Measurements from ENCODE around the gene IGF1R.
"Not testable (repeated sequence)": the region's sequence is repeated elsewhere in the genome, so short reads cannot be mapped to it uniquely, and the experiment has no call there.

The IGF1R gene

DNA sequence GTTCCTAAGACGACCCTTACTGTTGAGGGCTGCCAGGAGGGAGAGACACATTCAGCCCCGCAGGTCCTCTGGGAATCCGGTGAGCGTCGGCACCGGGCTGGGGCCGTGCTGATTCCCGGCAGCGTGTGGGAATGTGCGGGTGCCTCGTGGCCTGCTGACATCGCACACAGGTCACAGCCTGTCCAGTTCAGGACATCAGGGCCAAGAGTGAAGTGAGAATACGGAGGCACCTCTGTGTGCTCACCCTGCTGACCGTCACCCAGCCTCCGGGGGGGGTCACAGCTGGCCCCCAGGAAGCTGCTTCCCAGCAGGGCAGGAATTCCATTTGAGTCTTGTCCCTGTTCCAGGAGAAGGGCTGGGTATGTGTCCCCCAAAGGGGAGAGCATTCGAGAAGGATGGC lies 305.6 kb downstream of the IGF1R start:
- no peak for DNase-seq

DNA sequence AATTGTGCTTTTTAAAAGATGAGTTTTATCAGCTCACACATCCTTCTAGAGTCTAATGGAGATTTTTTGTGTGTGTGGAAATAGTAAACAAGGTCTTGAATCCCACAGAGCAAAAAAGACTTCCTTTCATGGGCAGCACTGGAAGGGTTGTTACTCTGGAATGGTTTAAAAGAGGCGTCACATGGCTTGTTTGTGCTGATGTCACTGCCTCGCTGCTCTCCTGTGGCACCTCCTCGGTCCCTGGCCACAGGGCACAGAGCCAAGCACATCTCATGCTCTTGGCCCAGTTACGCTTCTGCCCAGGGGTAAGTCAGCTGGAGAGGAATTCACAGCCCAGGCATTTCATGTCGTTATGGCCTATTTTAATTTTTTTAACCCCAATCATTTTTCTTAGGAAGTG lies 306.1 kb downstream of the IGF1R start:
- no peak for DNase-seq

DNA sequence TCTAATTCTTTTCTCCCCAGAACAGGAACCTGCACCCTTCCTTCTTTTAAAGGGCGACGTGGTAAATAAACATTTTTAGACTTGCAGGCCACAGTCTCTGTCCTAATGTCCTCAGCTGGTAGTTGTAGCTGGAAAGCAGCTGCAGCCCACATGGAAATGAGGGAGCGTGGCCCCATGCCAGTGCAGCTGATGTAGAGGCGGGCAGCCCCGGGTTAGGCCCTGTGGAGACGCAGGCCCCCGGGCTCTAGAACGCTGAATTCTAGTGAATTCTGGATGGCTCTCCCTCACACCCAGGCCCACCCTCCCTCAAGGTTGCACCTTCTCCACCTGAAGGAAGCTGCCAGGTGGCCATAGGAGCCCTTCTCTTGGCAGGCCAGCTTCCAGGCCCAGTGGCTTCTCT lies 307.0 kb downstream of the IGF1R start:
- no peak for DNase-seq

DNA sequence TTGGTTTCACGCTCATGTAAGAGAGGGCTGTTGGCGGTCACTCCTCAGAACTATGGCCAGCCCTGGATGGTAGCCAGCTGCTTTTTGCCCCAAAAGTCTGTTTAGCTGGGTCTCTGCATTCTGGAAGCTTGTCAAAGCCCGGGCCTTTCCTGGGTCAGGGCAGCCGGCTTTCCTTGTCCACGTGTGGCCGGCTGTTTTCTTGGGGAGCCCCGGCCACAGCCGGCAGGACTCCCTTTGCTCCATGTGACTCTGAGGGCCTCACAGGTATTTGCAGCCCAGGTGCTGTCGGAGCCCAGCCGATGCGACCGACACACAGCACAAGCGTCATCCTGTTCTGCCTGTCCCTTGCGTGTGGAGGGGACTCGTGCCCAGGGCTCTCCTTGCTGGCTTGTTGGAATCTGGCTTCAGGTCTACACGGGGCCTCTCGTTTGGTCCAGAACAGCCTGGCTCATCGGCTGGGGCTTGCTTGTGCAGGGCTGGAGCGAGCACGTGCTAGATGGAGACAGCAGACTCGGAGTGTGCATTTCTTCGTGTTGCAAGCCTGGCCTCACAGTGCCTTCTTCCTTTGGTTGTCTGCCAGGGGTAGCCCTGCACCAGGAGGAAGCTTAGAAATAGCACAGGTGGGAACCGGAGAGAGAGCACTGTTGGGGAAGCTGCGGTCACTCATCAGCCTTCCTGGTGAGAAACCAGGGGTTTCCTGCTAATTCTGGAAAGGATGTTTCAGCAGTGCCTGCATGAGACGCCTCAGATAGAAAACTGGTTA lies 307.8 kb downstream of the IGF1R start:
- DNase-seq, result peak; percentile 83

DNA sequence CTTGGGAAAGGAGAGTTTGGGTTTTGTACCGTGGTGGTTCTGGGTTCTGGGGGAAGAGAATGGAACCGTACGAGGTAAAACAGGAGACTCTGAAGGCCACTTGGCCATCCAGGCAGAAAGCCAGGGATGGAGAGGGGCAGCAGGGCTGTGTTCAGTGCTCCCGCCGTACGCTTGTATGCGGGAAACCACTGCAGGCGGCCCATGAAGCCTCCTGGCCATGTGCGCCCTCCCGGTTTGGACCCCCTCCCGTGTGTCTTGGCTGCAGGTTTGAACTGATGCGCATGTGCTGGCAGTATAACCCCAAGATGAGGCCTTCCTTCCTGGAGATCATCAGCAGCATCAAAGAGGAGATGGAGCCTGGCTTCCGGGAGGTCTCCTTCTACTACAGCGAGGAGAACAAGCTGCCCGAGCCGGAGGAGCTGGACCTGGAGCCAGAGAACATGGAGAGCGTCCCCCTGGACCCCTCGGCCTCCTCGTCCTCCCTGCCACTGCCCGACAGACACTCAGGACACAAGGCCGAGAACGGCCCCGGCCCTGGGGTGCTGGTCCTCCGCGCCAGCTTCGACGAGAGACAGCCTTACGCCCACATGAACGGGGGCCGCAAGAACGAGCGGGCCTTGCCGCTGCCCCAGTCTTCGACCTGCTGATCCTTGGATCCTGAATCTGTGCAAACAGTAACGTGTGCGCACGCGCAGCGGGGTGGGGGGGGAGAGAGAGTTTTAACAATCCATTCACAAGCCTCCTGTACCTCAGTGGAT lies 308.6 kb downstream of the IGF1R start:
- no peak for DNase-seq

DNA sequence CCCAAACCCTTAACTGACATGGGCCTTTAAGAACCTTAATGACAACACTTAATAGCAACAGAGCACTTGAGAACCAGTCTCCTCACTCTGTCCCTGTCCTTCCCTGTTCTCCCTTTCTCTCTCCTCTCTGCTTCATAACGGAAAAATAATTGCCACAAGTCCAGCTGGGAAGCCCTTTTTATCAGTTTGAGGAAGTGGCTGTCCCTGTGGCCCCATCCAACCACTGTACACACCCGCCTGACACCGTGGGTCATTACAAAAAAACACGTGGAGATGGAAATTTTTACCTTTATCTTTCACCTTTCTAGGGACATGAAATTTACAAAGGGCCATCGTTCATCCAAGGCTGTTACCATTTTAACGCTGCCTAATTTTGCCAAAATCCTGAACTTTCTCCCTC lies 309.3 kb downstream of the IGF1R start:
- DNase-seq, result peak; percentile 4

DNA sequence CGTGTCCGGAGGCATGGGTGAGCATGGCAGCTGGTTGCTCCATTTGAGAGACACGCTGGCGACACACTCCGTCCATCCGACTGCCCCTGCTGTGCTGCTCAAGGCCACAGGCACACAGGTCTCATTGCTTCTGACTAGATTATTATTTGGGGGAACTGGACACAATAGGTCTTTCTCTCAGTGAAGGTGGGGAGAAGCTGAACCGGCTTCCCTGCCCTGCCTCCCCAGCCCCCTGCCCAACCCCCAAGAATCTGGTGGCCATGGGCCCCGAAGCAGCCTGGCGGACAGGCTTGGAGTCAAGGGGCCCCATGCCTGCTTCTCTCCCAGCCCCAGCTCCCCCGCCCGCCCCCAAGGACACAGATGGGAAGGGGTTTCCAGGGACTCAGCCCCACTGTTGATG lies 309.7 kb downstream of the IGF1R start:
- no peak for DNase-seq

DNA sequence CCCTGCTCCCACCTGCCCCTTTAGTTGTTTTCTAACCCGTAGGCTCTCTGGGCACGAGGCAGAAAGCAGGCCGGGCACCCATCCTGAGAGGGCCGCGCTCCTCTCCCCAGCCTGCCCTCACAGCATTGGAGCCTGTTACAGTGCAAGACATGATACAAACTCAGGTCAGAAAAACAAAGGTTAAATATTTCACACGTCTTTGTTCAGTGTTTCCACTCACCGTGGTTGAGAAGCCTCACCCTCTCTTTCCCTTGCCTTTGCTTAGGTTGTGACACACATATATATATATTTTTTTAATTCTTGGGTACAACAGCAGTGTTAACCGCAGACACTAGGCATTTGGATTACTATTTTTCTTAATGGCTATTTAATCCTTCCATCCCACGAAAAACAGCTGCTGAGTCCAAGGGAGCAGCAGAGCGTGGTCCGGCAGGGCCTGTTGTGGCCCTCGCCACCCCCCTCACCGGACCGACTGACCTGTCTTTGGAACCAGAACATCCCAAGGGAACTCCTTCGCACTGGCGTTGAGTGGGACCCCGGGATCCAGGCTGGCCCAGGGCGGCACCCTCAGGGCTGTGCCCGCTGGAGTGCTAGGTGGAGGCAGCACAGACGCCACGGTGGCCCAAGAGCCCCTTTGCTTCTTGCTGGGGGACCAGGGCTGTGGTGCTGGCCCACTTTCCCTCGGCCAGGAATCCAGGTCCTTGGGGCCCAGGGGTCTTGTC lies 310.7 kb downstream of the IGF1R start:
- no peak for DNase-seq

- no peak for DNase-seq
These were observed 311.3 kb downstream of the IGF1R start for GRCh38 chr15:98959640-98960007.

DNA sequence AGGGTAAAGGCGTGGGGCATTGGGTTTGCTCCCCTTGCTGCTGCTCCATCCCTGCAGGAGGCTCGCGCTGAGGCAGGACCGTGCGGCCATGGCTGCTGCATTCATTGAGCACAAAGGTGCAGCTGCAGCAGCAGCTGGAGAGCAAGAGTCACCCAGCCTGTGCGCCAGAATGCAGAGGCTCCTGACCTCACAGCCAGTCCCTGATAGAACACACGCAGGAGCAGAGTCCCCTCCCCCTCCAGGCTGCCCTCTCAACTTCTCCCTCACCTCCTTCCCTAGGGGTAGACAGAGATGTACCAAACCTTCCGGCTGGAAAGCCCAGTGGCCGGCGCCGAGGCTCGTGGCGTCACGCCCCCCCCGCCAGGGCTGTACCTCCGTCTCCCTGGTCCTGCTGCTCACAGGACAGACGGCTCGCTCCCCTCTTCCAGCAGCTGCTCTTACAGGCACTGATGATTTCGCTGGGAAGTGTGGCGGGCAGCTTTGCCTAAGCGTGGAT lies 312.3 kb downstream of the IGF1R start:
- no peak for DNase-seq

DNA sequence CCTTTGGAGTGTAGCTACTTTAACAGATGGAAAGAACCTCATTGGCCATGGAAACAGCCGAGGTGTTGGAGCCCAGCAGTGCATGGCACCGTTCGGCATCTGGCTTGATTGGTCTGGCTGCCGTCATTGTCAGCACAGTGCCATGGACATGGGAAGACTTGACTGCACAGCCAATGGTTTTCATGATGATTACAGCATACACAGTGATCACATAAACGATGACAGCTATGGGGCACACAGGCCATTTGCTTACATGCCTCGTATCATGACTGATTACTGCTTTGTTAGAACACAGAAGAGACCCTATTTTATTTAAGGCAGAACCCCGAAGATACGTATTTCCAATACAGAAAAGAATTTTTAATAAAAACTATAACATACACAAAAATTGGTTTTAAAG lies 315.1 kb downstream of the IGF1R start:
- no peak for DNase-seq

DNA sequence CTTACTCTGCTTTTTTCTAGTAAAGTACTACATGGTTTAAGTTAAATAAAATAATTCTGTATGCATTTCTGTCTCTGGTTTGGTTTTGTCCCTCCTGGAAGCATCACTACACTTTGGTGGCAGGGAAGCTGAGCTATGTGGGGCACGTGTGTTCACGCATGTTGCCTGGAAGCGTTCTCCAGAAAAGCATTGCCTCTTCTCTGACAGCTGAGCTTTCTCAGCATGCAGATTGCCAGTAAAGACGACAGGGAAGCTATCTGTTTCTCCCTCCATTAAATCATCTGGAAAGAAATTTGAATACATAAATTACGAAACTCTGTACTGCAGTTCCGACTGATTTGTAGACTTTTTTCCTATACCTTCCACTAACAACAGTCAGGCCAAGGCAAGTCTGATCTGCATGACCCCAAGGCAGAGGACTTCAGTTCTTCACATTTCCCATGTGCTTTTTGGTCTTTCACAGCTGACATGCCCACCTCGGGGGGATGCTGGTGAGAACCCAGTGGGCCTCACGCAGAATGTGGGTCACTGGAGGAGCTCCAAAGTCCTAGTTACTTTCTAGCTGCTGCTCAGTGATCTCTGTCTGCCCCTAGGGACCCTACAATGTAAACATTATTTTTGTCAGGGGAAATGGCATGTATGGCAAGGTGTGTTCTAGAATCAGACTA lies 316.3 kb downstream of the IGF1R start:
- DNase-seq, result no peak

DNA sequence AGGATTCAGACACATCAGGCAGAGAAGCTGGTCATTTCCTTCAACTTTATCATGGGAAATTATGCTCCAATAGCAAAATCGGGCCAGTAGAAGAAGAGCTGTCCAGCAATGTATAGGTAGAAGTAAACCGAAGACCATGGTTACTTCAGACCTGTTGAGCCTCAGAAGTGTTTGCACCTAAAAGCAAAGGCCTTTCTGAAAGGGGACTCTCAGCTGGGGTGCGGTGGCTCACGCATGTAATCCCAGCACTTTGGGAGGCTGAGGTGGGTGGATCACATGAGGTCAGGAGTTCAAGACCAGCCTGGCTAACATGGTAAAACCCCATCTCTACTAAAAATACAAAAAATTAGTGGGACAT lies 316.8 kb downstream of the IGF1R start:
- not testable (repeated sequence) for DNase-seq

DNA sequence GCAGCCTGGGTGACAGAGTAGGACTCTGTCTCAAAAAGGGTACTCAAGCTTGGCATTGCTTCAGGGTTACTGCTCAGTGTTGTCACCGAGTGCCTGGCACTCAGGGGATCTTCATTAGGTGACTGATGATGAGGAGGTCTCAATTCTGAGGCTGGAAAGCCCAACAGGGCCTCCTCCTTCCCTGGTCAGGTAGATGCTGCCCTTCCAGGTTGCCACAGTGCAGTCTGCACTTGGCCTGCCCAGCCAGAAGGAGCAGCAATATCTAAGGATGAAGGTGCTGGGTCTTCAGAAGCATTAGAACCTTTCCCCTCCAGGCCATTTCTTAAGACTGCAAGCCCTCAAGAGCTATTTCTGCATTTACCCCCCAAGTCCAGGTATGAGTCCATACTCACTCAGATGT lies 317.3 kb downstream of the IGF1R start:
- no peak for DNase-seq

DNA sequence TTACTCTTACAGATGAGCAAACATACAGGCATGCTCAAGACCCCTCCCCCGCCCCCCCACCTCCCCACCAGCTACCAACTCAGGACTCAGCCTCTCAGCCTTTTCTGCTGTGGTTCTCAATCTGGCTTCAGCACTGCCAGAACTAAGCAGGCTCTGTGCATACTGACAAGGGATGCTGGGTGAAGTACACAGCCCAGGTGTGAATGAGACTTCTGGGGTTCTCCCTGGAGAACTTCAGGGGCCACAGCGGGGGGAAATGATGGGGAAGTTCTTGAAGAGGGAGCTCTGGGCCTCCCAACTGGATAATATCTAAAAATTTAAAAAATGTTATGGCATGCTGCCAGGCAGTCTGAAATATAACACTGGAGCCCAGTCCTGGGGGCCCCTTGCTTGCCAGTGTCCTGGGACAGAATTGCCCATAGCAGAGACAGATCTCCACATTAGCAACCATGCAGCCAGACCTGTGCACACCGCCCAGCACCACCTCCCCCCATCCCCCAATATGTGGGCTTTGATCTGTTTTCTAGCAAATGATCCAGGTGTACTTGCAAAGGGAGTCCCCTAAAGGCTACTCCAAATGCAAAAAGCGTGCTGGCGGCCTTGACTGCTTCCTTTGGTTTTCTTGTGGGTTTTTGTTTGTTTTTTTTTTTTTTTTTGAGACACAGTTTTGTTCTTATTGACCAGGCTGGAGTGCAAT lies 317.9 kb downstream of the IGF1R start:
- no peak for DNase-seq

- DNase-seq, result no peak
These were observed 318.8 kb downstream of the IGF1R start for GRCh38 chr15:98967096-98967495.

GRCh38 chr15:98967916-98968315 lies 319.6 kb downstream of the IGF1R start:
- DNase-seq, result no peak

DNA sequence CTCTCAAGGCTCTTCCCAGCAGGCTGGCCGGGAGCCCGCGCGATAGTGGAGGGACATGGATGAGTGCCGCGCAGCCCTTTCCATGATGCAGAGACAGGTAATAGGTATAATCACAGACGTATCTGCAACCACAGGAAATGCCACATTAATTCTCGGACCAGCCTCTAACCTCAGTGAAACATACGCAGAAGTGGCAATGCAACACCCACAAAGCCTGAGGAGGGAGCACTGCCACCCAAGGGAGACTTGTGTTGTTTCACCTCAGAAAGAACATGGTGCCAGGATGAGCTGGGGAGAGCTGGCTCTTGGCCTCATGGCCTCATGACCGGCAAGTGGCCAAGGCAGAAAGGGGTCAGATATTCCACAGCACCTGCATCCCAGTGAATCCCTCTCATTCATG lies 320.2 kb downstream of the IGF1R start:
- no peak for DNase-seq

DNA sequence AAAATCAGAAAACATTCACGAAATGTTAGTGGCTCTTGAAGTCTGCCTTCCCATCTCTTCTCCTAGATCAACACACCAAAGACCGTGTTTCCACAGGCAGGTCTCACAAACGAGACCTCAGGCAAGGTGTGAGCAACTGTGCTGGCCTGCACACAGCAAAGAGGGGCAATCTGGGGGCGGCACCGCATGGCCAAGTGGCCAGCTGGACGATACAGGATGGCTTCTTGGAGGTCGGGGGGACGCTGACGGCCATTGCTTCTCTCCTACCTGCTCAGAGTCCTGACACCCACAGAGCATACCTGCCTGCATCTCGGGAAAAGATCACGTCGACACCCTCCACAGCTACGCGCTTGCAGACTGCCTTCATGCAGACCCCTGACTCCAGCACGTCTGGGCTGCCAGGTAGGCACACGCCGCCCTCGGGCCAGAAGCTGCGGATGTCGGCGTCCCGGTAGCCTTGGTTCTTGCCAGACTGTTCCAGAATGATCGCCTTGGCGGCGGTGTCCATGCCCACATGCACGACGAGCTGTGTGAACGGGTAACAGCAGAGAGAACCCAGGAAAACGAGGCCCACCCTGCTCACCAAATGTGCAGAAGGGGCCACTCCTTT lies 320.9 kb downstream of the IGF1R start:
- DNase-seq, result no peak

DNA sequence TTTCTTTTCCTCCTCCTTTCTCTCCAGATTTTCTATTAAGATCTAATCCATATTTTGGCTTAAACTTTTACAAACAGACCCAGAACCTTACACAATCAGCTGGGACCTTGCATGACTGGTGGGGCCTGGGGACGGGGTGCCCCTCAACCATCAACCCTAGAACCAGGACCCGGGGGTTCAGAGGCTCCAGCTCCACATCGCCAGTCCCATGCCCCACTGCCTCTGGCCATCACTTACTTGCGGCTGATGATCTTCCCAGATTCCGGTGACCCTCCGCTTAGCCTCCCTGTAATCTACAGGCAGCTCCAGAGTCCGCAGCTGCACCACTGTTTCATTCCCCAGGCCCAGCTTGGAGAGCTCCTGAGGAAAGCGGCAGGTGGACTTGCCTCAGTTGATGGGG lies 322.5 kb downstream of the IGF1R start:
- no peak for DNase-seq

DNA sequence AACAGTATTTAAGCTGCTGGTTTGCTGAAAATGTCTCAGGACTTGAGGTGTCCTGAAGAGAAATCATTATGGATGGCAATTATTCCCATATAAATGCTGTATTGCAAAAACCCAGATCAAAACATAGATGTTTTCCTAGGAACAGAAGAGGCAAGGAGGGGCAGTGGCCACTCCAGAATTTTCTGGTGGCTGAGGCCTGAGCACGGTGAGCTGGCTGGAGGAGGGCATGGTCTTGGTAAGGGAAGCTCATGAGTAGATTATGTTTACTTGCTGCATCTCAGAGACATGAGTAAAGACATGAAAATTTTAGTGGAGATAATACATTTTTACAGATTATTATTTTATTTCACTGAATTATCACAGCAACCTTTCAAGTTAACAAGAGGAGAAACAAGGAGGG lies 328.2 kb downstream of the IGF1R start:
- no peak for DNase-seq

DNA sequence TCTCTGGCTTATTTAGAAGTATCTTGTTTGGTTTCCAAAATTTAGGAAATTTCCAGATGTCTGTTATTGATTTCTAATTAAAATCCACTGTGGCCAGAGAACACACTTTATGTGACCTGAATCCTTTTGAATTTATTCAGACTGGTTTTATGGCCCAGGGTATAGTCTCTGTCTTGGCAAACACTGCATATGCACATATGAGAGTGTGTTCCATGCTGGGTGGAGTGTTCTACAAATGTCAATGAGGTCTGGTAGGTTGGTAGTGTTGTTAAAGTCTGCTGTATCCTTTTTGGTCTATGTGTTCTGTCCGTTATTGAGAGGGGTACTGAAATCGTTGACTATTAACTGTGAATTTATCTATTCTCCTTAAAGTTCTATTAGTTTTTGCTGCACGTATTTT lies 329.1 kb downstream of the IGF1R start:
- no peak for DNase-seq
